Measurements from ENCODE around the gene UBE2J1.

The UBE2J1 gene

GRCh38 chr6:89364586-89364985, 12.1 kb upstream of the UBE2J1 start:
- DNase-seq = no peak

- DNase-seq = no peak
Observed at GRCh38 chr6:89361171-89361570, 8.6 kb upstream of the UBE2J1 start.

- no peak for DNase-seq
Observed at GRCh38 chr6:89360415-89360999, 8.0 kb upstream of the UBE2J1 start.

GRCh38 chr6:89359561-89359960, 7.0 kb upstream of the UBE2J1 start:
- no peak for DNase-seq

GRCh38 chr6:89357390-89357789, 4.9 kb upstream of the UBE2J1 start:
- no peak for DNase-seq

- no peak for DNase-seq
Observed at GRCh38 chr6:89356642-89357170, 4.2 kb upstream of the UBE2J1 start.

GRCh38 chr6:89355511-89356194, 3.1 kb upstream of the UBE2J1 start:
- DNase-seq = no peak

GRCh38 chr6:89353702-89354392, 1.3 kb upstream of the UBE2J1 start:
- peak; percentile 59 to 83 for DNase-seq

- no peak for DNase-seq
Observed at GRCh38 chr6:89353118-89353556, 615 bp upstream of the UBE2J1 start.

GRCh38 chr6:89351671-89352277, 748 bp downstream of the UBE2J1 start:
- DNase-seq = peak; percentile 23 to 41

- DNase-seq = no peak
Observed at GRCh38 chr6:89350281-89350966, 2.1 kb downstream of the UBE2J1 start.

- DNase-seq = no peak
Observed at GRCh38 chr6:89348372-89348771, 4.2 kb downstream of the UBE2J1 start.

GRCh38 chr6:89347825-89348224, 4.7 kb downstream of the UBE2J1 start:
- no peak for DNase-seq

GRCh38 chr6:89346433-89346832, 6.1 kb downstream of the UBE2J1 start:
- DNase-seq = no peak

GRCh38 chr6:89339565-89339964, 13.0 kb downstream of the UBE2J1 start:
- no peak for DNase-seq

- no peak for DNase-seq
Observed at GRCh38 chr6:89335164-89335563, 17.4 kb downstream of the UBE2J1 start.

- DNase-seq = no peak
Observed at GRCh38 chr6:89330910-89331309, 21.6 kb downstream of the UBE2J1 start.

GRCh38 chr6:89328976-89329375, 23.5 kb downstream of the UBE2J1 start:
- no peak for DNase-seq

- DNase-seq = no peak
Observed at GRCh38 chr6:89324304-89324703, 28.2 kb downstream of the UBE2J1 start.

GRCh38 chr6:89323511-89323971, 29.0 kb downstream of the UBE2J1 start:
- DNase-seq = no peak

- DNase-seq = no peak
Observed at GRCh38 chr6:89321131-89321970, 31.2 kb downstream of the UBE2J1 start.

All from NCI-H2081 (cell line).